Thyroid gland (tissue), 4 donors: ENCODE data around the gene KDR. TPM values are rescaled to one million over a fixed set of nuclear protein-coding genes. Genes with fewer than 3 reads are reported as not detected.
A peak's percentile ranks its signal among the peaks of the same experiment; 100 is the strongest.

Experiments
- DNase-seq, 2 donors: peaks; one replicate each; pipeline ENCODE4 v3.0.0-alpha.2; 2019
- H3K27ac ChIP-seq, 3 donors: fragments of 200-600 bp; sonication (generic); 1 replicate in 2 of 3; 2 replicates in 1 of 3; pipeline ENCODE4 v1.5.1; 2016 to 2019; ENCODE audit warnings: mild to moderate bottlenecking in 1 of 3, moderate library complexity in 1 of 3
- H3K27me3 ChIP-seq: fragments of 200-600 bp; sonication (generic); one replicate; pipeline ENCODE4 v1.5.1; 2019
- H3K36me3 ChIP-seq, 2 donors: fragments of 200-600 bp; sonication (generic); one replicate each; pipeline ENCODE4 v1.5.1; 2016 to 2019
- H3K4me1 ChIP-seq, 2 donors: fragments of 200-600 bp; sonication (generic); one replicate each; pipeline ENCODE4 v1.5.1; 2017 to 2019
- H3K4me3 ChIP-seq, 3 donors: fragments of 200-600 bp; sonication (generic); replicated peaks in 1 of 3; 1 replicate in 2 of 3; 2 replicates in 1 of 3; pipeline ENCODE4 v1.5.1; 2016; ENCODE audit warnings: mild to moderate bottlenecking in 1 of 3
- H3K9me3 ChIP-seq: fragments of 200-600 bp; sonication (generic); one replicate; pipeline ENCODE4 v1.5.1; 2017
- POLR2A ChIP-seq, 2 donors: fragments of 450-650 bp; IDR thresholded peaks; one replicate each; pipeline ENCODE4 v1.6.1; 2017; ENCODE audit warnings: antibody characterized with exemption in 2 of 2, mild to moderate bottlenecking in 2 of 2, moderate library complexity in 1 of 2
- WGBS, 2 donors: methylation state at CpG; one replicate each; pipeline ENCODE4 v1.1.5; 2017; 5-methylcytosine and 5-hydroxymethylcytosine counted together
- intact Hi-C: fragments of 100-400 bp; cut with DNase I; formaldehyde crosslinking; loops from one replicate; pipeline ENCODE4 v1.15.1; 2023
- total RNA-seq, 4 donors: library from RNA; depleted of rRNA; stranded (reverse); fragments of >200 nt; gene quantifications; one replicate each; pipeline ENCODE4 v1.2.3, GENCODE V29; 2016
- TF ChIP-seq, protein P1 (sequence below), 6 experiments: fragments of 200-600 bp in 3 of 6; fragments of 450-650 bp in 3 of 6; sonication (generic) in 3 of 6; IDR thresholded peaks; one replicate each; pipeline ENCODE4 v1.5.1; 2016 to 2019; ENCODE audit warnings: antibody characterized with exemption in 6 of 6, mild to moderate bottlenecking in 2 of 6, inconsistent platforms in 1 of 6, moderate library complexity in 1 of 6

Gene KDR
- total RNA-seq, 4 donors from 2014 or later = 62.5 to 153 (median 96.8) TPM

DNA sequence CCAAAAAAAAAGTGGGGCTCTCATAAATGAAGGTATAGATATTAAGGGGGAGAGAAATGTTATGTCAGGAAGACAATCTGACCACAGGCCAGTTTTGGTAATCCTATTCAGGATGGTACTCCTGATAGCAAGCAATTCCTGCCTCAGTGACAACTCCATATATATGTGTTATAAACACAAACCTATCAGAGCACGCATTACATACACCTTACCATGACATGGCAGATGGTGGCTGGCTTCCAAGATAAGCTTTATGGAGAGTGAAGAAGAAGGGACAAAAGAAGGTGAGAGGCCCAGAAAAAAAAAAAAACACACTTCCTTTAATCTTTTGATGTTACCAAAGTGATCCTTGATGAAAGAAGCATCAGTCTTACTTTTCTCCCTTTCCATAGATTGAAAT is 29.5 kb upstream of the KDR start:
- H3K27me3 ChIP-seq = no peaks in the 10 kb centered on the region
- no peak for DNase-seq
- 88 to 93% methylated on average over 1 of the region's 1 CpG for WGBS, 2 donors
- intact Hi-C loops = no loop called here
- H3K27ac ChIP-seq = no peak overlapping the region
- H3K4me3 ChIP-seq = no peak overlapping the region
- TF ChIP-seq, protein P1, sequence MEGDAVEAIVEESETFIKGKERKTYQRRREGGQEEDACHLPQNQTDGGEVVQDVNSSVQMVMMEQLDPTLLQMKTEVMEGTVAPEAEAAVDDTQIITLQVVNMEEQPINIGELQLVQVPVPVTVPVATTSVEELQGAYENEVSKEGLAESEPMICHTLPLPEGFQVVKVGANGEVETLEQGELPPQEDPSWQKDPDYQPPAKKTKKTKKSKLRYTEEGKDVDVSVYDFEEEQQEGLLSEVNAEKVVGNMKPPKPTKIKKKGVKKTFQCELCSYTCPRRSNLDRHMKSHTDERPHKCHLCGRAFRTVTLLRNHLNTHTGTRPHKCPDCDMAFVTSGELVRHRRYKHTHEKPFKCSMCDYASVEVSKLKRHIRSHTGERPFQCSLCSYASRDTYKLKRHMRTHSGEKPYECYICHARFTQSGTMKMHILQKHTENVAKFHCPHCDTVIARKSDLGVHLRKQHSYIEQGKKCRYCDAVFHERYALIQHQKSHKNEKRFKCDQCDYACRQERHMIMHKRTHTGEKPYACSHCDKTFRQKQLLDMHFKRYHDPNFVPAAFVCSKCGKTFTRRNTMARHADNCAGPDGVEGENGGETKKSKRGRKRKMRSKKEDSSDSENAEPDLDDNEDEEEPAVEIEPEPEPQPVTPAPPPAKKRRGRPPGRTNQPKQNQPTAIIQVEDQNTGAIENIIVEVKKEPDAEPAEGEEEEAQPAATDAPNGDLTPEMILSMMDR (IDR thresholded peaks at IDR 0.05) = no peak
- no peak for TF ChIP-seq POLR2A (IDR thresholded peaks at IDR 0.05)
- no peaks in the 10 kb centered on the region for H3K36me3 ChIP-seq
- H3K4me1 ChIP-seq = no peaks in the 10 kb centered on the region
- H3K9me3 ChIP-seq = no peaks in the 10 kb centered on the region

DNA sequence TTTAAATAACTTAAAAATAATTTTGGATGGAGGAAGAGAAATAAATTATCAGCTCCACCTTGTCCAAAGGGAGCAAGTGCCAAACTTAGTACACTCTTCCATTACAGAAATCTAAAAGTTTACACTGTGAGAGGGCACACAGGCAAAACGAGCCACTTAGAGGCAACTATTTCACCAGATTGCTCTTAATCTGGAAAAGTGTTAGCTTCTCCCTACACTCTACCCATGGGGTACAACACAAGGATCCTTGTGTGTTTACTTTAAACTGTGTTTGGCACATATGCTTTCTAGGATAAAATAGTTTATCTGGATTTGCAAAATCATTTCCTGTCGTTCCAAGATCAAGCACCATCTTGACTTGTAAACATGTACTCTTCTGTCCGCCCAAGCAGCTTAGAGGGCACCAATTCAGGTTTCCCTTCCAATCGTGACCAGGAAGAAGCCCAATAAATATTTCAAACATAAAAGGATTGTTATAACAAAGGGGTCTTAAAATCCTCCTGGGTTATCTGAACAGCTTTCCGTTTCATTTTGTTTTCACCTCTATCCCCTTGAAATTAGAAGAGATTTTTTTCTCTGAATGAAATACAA is 29.0 kb upstream of the KDR start:
- peak in 1 of 2 donors; percentile 11 for DNase-seq
- TF ChIP-seq POLR2A (IDR thresholded peaks at IDR 0.05) = no peak
- TF ChIP-seq, protein P1 (IDR thresholded peaks at IDR 0.05) = no peak
- Histone ChIP-seq H3K27ac (no peak overlapping the region), H3K4me1 (no peaks in the 10 kb centered on the region), H3K36me3 (no peaks in the 10 kb centered on the region), H3K27me3 (no peaks in the 10 kb centered on the region), H3K9me3 (no peaks in the 10 kb centered on the region), H3K4me3 (no peak overlapping the region)
- WGBS, 2 donors = 25 to 35% methylated on average over 5 of the region's 5 CpGs
- intact Hi-C loops = no loop called here

DNA sequence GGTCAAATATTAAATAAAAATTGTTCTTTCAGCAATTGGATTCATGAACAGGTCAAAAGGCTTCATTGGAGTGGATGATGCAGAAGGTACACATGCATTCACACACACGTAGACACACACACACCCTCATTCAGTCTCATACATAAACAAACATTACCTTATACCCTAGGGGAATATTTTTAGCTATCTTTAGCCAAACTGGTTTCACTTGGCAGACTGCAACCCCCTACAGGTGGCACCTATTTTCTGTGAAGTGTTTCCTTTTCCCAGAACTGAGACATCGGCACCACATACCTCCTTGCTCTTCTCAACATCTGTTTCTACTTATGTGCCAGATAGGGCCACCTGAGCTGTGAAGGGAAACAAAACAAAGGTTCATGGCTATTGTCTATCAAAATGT is 18.5 kb upstream of the KDR start:
- Histone ChIP-seq H3K27me3 (no peaks in the 10 kb centered on the region), H3K36me3 (no peaks in the 10 kb centered on the region), H3K4me3 (no peak overlapping the region), H3K4me1 (no peaks in the 10 kb centered on the region), H3K27ac (no peak overlapping the region), H3K9me3 (no peaks in the 10 kb centered on the region)
- intact Hi-C loops = no loop called here
- TF ChIP-seq, protein P1 (IDR thresholded peaks at IDR 0.05) = no peak
- no peak for TF ChIP-seq POLR2A (IDR thresholded peaks at IDR 0.05)
- WGBS, 2 donors = 62 to 68% methylated on average over 2 of the region's 2 CpGs
- DNase-seq = no peak

DNA sequence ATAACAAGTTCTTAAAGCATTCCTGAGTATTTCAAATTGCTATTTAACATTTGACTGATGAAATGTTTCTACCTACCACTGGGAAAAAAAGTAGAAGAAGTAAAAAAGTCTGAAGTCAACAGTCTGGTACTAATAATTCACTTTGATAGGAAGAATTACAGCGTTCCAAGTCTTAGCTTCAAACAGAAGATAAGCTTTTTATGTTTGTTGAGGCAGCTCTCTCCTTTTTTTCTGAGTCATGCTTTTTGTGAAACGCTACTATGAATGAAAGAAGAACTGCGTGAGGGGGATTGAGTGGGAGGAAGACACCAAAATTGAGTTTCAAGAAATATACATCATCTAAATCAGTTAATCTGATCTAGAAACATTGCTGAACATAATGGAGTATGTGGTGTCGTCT is 13.0 kb upstream of the KDR start:
- H3K27me3 ChIP-seq = no peaks in the 10 kb centered on the region
- no peaks in the 10 kb centered on the region for H3K4me1 ChIP-seq
- no peaks in the 10 kb centered on the region for H3K9me3 ChIP-seq
- intact Hi-C loops = no loop called here
- H3K4me3 ChIP-seq = no peak overlapping the region
- no peak for TF ChIP-seq POLR2A (IDR thresholded peaks at IDR 0.05)
- TF ChIP-seq, protein P1 (IDR thresholded peaks at IDR 0.05) = no peak
- WGBS, 2 donors = 77 to 85% methylated on average over 4 of the region's 4 CpGs
- no peaks in the 10 kb centered on the region for H3K36me3 ChIP-seq
- no peak overlapping the region for H3K27ac ChIP-seq
- DNase-seq = no peak

DNA sequence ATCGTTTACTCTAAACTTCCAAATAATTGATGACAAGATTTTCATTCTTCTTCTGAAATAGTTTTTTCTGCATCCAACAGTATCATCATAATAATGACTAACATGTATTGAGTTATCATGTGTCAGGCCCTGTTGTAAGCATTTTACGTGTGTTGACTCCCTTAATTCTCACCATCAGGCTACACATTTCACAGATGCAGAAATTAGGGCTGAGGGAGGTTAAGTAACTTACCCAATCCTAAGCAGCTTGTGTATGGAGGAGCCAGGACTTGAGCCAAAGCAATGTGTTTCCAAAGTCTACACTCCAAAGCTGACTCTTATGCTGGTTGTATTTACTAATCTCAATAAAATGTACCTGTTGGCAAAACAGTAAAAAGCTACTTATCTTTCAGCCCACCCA is 11.2 kb upstream of the KDR start:
- no peaks in the 10 kb centered on the region for H3K4me1 ChIP-seq
- intact Hi-C loops = no loop called here
- WGBS, 2 donors = 90 to 91% methylated on average over 2 of the region's 2 CpGs
- no peak for DNase-seq
- no peak overlapping the region for H3K4me3 ChIP-seq
- TF ChIP-seq, protein P1 (IDR thresholded peaks at IDR 0.05) = no peak
- no peak for TF ChIP-seq POLR2A (IDR thresholded peaks at IDR 0.05)
- no peaks in the 10 kb centered on the region for H3K36me3 ChIP-seq
- H3K27ac ChIP-seq = no peak overlapping the region
- H3K9me3 ChIP-seq = no peaks in the 10 kb centered on the region
- H3K27me3 ChIP-seq = no peaks in the 10 kb centered on the region
